Measurements from ENCODE around the gene AP3B1. TPM values are rescaled to one million over a fixed set of nuclear protein-coding genes. Genes with fewer than 3 reads are reported as not detected.

The AP3B1 gene
- polyA plus RNA-seq, 1 of the 3 experiments (the other 2 are of a cell fraction), result 18.0 TPM

DNA sequence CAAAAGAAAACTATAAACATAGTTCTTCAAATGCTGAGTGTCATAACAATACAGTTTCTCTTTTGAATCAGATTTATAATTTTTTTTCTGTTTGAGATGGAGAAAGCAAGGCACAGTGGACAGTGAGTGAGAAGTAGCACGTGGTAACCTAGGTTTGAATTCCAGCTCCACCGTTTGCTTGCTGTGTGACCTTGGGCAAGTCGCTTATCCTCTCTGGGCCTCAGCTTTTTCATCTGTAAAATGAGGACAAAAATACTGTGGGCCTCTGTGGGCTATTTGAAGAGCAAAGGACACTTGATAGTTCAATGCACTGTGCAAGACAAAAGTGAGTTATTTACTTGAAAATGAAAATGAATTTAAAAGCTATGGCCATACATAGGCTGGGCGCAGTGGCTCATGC lies 330.7 kb downstream of the AP3B1 start:
- CTCF ChIA-PET, result interaction anchor here (1.4 kb wide), 1 partner anchor 13 kb away, joined by 4 read pairs; no protein-coding TSS in a partner anchor
- H3K4me2 ChIP-seq, result no peak overlapping the region
- no peak overlapping the region for H2AFZ ChIP-seq (ENCODE audit: low read depth)
- H3K9me3 ChIP-seq, result no peaks in the 10 kb centered on the region
- no peaks in the 10 kb centered on the region for H3K9me2 ChIP-seq
- no peaks in the 10 kb centered on the region for H3K79me2 ChIP-seq (ENCODE audit: insufficient read depth)
- TF ChIP-seq, protein P1, sequence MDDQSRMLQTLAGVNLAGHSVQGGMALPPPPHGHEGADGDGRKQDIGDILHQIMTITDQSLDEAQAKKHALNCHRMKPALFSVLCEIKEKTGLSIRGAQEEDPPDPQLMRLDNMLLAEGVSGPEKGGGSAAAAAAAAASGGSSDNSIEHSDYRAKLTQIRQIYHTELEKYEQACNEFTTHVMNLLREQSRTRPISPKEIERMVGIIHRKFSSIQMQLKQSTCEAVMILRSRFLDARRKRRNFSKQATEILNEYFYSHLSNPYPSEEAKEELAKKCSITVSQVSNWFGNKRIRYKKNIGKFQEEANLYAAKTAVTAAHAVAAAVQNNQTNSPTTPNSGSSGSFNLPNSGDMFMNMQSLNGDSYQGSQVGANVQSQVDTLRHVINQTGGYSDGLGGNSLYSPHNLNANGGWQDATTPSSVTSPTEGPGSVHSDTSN (IDR thresholded peaks at IDR 0.05), result no peak
- TF ChIP-seq, protein P2, sequence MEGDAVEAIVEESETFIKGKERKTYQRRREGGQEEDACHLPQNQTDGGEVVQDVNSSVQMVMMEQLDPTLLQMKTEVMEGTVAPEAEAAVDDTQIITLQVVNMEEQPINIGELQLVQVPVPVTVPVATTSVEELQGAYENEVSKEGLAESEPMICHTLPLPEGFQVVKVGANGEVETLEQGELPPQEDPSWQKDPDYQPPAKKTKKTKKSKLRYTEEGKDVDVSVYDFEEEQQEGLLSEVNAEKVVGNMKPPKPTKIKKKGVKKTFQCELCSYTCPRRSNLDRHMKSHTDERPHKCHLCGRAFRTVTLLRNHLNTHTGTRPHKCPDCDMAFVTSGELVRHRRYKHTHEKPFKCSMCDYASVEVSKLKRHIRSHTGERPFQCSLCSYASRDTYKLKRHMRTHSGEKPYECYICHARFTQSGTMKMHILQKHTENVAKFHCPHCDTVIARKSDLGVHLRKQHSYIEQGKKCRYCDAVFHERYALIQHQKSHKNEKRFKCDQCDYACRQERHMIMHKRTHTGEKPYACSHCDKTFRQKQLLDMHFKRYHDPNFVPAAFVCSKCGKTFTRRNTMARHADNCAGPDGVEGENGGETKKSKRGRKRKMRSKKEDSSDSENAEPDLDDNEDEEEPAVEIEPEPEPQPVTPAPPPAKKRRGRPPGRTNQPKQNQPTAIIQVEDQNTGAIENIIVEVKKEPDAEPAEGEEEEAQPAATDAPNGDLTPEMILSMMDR (IDR thresholded peaks at IDR 0.05), result no peak
- no peak for TF ChIP-seq EZH2phosphoT487 (IDR thresholded peaks at IDR 0.05; ENCODE audit: borderline replicate concordance, low read depth)
- no peak for TF ChIP-seq JUND (IDR thresholded peaks at IDR 0.05)
- no peak for TF ChIP-seq GABPA (IDR thresholded peaks at IDR 0.05; ENCODE audit: low read depth)
- TF ChIP-seq TEAD4 (IDR thresholded peaks at IDR 0.05; ENCODE audit: borderline replicate concordance, insufficient read depth), result no peak
- TF ChIP-seq RAD21 (IDR thresholded peaks at IDR 0.05; ENCODE audit: low read length), result no peak
- no peak for TF ChIP-seq MEF2A (IDR thresholded peaks at IDR 0.05; ENCODE audit: borderline replicate concordance, low read depth)
- TF ChIP-seq FOSL2 (IDR thresholded peaks at IDR 0.05; ENCODE audit: borderline replicate concordance, low read depth), result no peak
- TF ChIP-seq CHD2 (IDR thresholded peaks at IDR 0.05; ENCODE audit: low read length, partially characterized antibody), result no peak
- TF ChIP-seq EP300 (IDR thresholded peaks at IDR 0.05; ENCODE audit: borderline replicate concordance in 1 of 2, low read depth in 1 of 2, low read length in 1 of 2), result no peak
- TF ChIP-seq SIN3A (IDR thresholded peaks at IDR 0.05; ENCODE audit: borderline replicate concordance, low read depth, low read length), result no peak
- no peak for TF ChIP-seq ELF1 (IDR thresholded peaks at IDR 0.05)
- no peak for TF ChIP-seq FOXJ3 (CRISPR knock-in tag; IDR thresholded peaks at IDR 0.05)
- TF ChIP-seq, protein P3, sequence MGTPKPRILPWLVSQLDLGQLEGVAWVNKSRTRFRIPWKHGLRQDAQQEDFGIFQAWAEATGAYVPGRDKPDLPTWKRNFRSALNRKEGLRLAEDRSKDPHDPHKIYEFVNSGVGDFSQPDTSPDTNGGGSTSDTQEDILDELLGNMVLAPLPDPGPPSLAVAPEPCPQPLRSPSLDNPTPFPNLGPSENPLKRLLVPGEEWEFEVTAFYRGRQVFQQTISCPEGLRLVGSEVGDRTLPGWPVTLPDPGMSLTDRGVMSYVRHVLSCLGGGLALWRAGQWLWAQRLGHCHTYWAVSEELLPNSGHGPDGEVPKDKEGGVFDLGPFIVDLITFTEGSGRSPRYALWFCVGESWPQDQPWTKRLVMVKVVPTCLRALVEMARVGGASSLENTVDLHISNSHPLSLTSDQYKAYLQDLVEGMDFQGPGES (IDR thresholded peaks at IDR 0.05; ENCODE audit: low read depth, low read length), result no peak
- no peak overlapping the region for H3K4me3 ChIP-seq (ENCODE audit: low read depth in 2 of 2, low read length in 1 of 2)
- no peaks in the 10 kb centered on the region for H3F3A ChIP-seq (replicated peaks; ENCODE audit: insufficient read depth)
- no peak overlapping the region for H3K27ac ChIP-seq (ENCODE audit: low read depth in 2 of 2, low read length in 1 of 2)
- no peaks in the 10 kb centered on the region for H4K20me1 ChIP-seq (ENCODE audit: insufficient read depth)
- H3K36me3 ChIP-seq (replicated peaks in 1 of 2; ENCODE audit: control insufficient read depth in 1 of 2, insufficient read depth in 2 of 2, low read length in 1 of 2), result no peaks in the 10 kb centered on the region
- H3K9ac ChIP-seq, result no peak overlapping the region
- DNase-seq, result no peak
- POLR2A ChIA-PET, result no interaction called here
- 68% methylated on average over 4 of the region's 4 CpGs for WGBS (ENCODE audit: low lambda C conversion rate)
- peaks cover 5% of the 10 kb centered on the region; the same call in 1 of the 2 replicates for H3K27me3 ChIP-seq (ENCODE audit: insufficient read depth)
- H3K4me1 ChIP-seq (ENCODE audit: control insufficient read depth in 1 of 2, insufficient read depth in 2 of 2, low read depth in 1 of 2, low read length in 1 of 2), result no peaks in the 10 kb centered on the region
